DOHH2 (cell line): ENCODE data around the gene CDH16.

ENCODE experiments used
- H3F3A ChIP-seq: fragments of 200-600 bp; sonication (generic), shearing (Covaris generic); 2 replicates; pipeline ENCODE4 v1.6.0; 2016; ENCODE audit warnings: antibody characterized with exemption, mild to moderate bottlenecking; ENCODE audit not compliant: control insufficient read depth, insufficient read depth
- H3K27ac ChIP-seq: fragments of 200-600 bp; sonication (generic); 2 replicates; pipeline ENCODE4 v1.5.1; 2014; ENCODE audit warnings: low read depth, mild to moderate bottlenecking, low read length, moderate library complexity
- H3K27me3 ChIP-seq: fragments of 200-600 bp; sonication (generic); 2 replicates; pipeline ENCODE4 v1.6.1; 2014; ENCODE audit warnings: mild to moderate bottlenecking, low read length, mixed read lengths; ENCODE audit not compliant: control insufficient read depth
- H3K36me3 ChIP-seq: fragments of 200-600 bp; sonication (generic); 2 replicates; pipeline ENCODE4 v1.6.1; 2014; ENCODE audit warnings: mild to moderate bottlenecking, low read length, moderate library complexity, mixed read lengths; ENCODE audit not compliant: control insufficient read depth
- H3K4me1 ChIP-seq: fragments of 200-600 bp; sonication (generic); 2 replicates; pipeline ENCODE4 v1.6.1; 2014; ENCODE audit warnings: mild to moderate bottlenecking, low read length, mixed read lengths; ENCODE audit not compliant: control insufficient read depth
- H3K4me2 ChIP-seq: fragments of 200-600 bp; sonication (generic); 2 replicates; pipeline ENCODE4 v1.6.0; 2014; ENCODE audit warnings: mild to moderate bottlenecking, low read length, moderate library complexity
- H3K4me3 ChIP-seq: fragments of 200-600 bp; sonication (generic); 2 replicates; pipeline ENCODE4 v1.5.1; 2014; ENCODE audit warnings: mild to moderate bottlenecking, low read length, mixed read lengths
- H3K79me2 ChIP-seq: fragments of 200-600 bp; sonication (generic); 2 replicates; pipeline ENCODE4 v1.6.1; 2014; ENCODE audit warnings: mild to moderate bottlenecking, low read length, mixed read lengths; ENCODE audit not compliant: control insufficient read depth
- H3K9me2 ChIP-seq: fragments of 200-600 bp; sonication (generic); replicated peaks from 2 replicates; pipeline ENCODE4 v1.6.1; 2014; ENCODE audit warnings: mild to moderate bottlenecking, low read length, mixed read lengths; ENCODE audit not compliant: control insufficient read depth
- H3K9me3 ChIP-seq: fragments of 200-600 bp; sonication (generic); 2 replicates; pipeline ENCODE4 v1.6.1; 2014; ENCODE audit warnings: antibody characterized with exemption, low read length, mixed read lengths; ENCODE audit not compliant: control insufficient read depth, insufficient read depth
- H4K20me1 ChIP-seq: fragments of 200-600 bp; sonication (generic); 2 replicates; pipeline ENCODE4 v1.6.0; 2014; ENCODE audit warnings: low read depth, mild to moderate bottlenecking, antibody characterized with exemption, low read length, moderate library complexity; ENCODE audit not compliant: control insufficient read depth, insufficient read depth
- CTCF ChIP-seq: fragments of 200-600 bp; sonication (generic); IDR thresholded peaks from one replicate; pipeline ENCODE4 v1.5.1; 2014; ENCODE audit warnings: antibody characterized with exemption, mild to moderate bottlenecking, low read depth, low read length; ENCODE audit not compliant: poor library complexity, severe bottlenecking
- EZH2phosphoT487 ChIP-seq: fragments of 200-600 bp; sonication (generic); IDR thresholded peaks from 2 replicates; pipeline ENCODE4 v1.6.1; 2017; ENCODE audit warnings: borderline replicate concordance, mild to moderate bottlenecking, antibody characterized with exemption, low read length, moderate library complexity, mixed read lengths

CDH16 gene

DNA sequence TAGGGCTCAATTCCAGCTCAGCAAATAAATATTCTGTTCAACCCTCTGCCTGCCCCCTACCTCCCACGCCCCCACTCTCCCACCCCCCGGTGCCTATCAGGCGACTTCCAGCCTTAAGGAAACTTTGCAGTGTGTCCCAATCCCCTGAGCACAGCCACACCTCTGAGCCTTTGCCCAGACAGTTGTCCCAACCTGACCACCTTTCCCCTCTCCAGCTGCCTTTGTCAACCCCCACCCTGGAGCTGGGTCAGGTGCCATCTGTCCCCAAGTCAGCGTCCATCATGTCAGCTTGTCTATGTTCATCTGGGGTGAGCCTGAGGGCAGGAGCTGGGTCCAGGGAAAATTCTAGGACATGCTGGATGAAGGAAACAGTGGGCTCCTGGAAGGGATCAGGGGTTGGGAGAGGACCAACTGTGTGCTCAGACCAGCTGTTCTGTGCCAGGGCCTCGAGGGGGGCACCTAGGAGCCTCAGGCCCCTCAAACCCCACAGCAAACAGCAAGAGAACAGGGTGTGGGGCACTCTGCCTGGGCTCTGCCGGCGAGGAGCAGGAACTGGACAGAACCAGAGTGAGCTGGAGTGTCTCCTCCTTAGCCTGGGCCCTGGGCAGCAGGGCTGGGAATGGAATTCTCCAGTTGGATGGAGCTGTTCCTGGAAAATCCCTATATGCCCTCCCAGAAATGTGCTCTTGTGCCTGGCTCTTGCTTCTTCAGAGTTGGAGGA is 17.8 kb downstream of the CDH16 start:
- Histone ChIP-seq H3K9me2 (no peaks in the 10 kb centered on the region), H4K20me1 (no peaks in the 10 kb centered on the region), H3K4me2 (no peak overlapping the region), H3K4me3 (no peak overlapping the region), H3K79me2 (no peaks in the 10 kb centered on the region), H3K4me1 (peaks cover 4% of the 10 kb centered on the region; the same call in 1 of the 2 replicates), H3K9me3 (no peaks in the 10 kb centered on the region), H3F3A (no peaks in the 10 kb centered on the region), H3K27ac (no peak overlapping the region), H3K27me3 (no peaks in the 10 kb centered on the region), H3K36me3 (no peaks in the 10 kb centered on the region)
- TF ChIP-seq EZH2phosphoT487 (no peak), CTCF (no peak)

GRCh38 chr16:66899945-66900710 is 18.6 kb downstream of the CDH16 start:
- Histone ChIP-seq H3K9me3 (no peaks in the 10 kb centered on the region), H3F3A (no peaks in the 10 kb centered on the region), H3K27me3 (no peaks in the 10 kb centered on the region), H3K4me3 (no peak overlapping the region), H3K79me2 (no peaks in the 10 kb centered on the region), H3K36me3 (no peaks in the 10 kb centered on the region), H3K4me2 (no peak overlapping the region), H3K27ac (no peak overlapping the region), H3K4me1 (no peaks in the 10 kb centered on the region), H4K20me1 (no peaks in the 10 kb centered on the region), H3K9me2 (no peaks in the 10 kb centered on the region)
- TF ChIP-seq EZH2phosphoT487 (no peak), CTCF (no peak)

DNA sequence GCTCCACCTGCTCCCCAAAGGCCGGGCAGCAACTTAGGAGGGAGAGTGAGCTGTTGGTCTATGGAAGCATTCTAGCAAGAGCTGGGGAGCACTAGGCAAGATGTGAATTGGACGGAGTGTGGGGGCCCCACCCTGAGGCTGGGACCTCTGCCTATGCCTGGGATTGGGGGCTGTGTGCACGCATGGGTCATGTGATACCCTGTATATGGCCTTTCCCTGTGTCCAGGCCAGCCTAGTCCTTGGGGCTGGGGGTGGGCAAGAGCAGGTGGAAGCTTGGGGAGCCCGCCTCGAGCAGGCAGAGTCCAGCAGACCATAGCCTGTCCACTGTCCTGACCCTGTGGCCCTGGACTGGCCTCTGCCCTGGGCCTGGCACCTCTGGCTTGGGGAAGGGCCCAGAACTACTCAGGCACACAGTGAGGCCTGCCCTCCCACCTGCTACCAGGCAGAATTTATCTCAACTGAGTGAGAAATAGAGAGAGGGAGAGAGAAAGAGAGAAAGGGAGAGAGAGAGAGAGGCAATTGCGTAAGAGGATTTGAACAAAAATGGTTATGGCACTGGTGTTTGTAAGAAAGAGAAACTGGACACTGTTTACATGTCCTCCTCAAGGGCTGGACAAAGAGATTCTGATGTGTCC is 19.3 kb downstream of the CDH16 start:
- H3K9me3 ChIP-seq, result no peaks in the 10 kb centered on the region
- no peak for TF ChIP-seq CTCF
- no peak for TF ChIP-seq EZH2phosphoT487
- no peak overlapping the region for H3K27ac ChIP-seq
- no peaks in the 10 kb centered on the region for H3K27me3 ChIP-seq
- no peaks in the 10 kb centered on the region for H3K36me3 ChIP-seq
- no peaks in the 10 kb centered on the region for H3K79me2 ChIP-seq
- H3K4me3 ChIP-seq, result no peak overlapping the region
- no peaks in the 10 kb centered on the region for H4K20me1 ChIP-seq
- H3F3A ChIP-seq, result no peaks in the 10 kb centered on the region
- H3K4me2 ChIP-seq, result no peak overlapping the region
- no peaks in the 10 kb centered on the region for H3K4me1 ChIP-seq
- H3K9me2 ChIP-seq, result no peaks in the 10 kb centered on the region
